Gastroesophageal sphincter (tissue), 4 donors: ENCODE measurements around the gene PELI1. TPM values are rescaled to one million over a fixed set of nuclear protein-coding genes. Genes with fewer than 3 reads are reported as not detected.
A peak's percentile ranks its signal among the peaks of the same experiment; 100 is the strongest.

Source experiments
- ATAC-seq: fragments of 150-250 bp; one replicate; pipeline ENCODE4 v1.9.1; 2016; ENCODE audit warnings: mild to moderate bottlenecking, moderate library complexity
- H3K27ac ChIP-seq, 4 donors: fragments of 200-600 bp; sonication (generic) in 3 of 4; 1 replicate in 3 of 4; 2 replicates in 1 of 4; pipeline ENCODE4 v1.5.1; 2016 to 2019
- H3K27me3 ChIP-seq: fragments of 200-600 bp; sonication (generic); one replicate; pipeline ENCODE4 v1.5.1; 2019
- H3K36me3 ChIP-seq, 2 donors: fragments of 200-600 bp; sonication (generic); one replicate each; pipeline ENCODE4 v1.5.1; 2019; ENCODE audit warnings: control low read depth in 1 of 2
- H3K4me1 ChIP-seq, 3 donors: fragments of 200-600 bp; sonication (generic); 1 replicate in 2 of 3; 2 replicates in 1 of 3; pipeline ENCODE4 v1.5.1; 2016 to 2019; ENCODE audit warnings: control low read depth in 2 of 3
- H3K4me3 ChIP-seq, 2 donors: fragments of 200-600 bp; sonication (generic); one replicate each; pipeline ENCODE4 v1.5.1; 2019; ENCODE audit warnings: mild to moderate bottlenecking in 1 of 2, moderate library complexity in 1 of 2
- H3K9me3 ChIP-seq, 3 donors: fragments of 200-600 bp; sonication (generic); one replicate each; pipeline ENCODE4 v1.5.1; 2017 to 2019; ENCODE audit warnings: control low read depth in 2 of 3
- CTCF ChIP-seq, 4 experiments: fragments of 200-600 bp in 2 of 4; fragments of 450-650 bp in 2 of 4; sonication (generic) in 1 of 4; IDR thresholded peaks; one replicate each; pipeline ENCODE4 v1.5.1; 2017 to 2019; ENCODE audit warnings: antibody characterized with exemption in 4 of 4, mild to moderate bottlenecking in 2 of 4, moderate library complexity in 2 of 4
- EP300 ChIP-seq: sonication (generic); formaldehyde crosslinking; IDR thresholded peaks from one replicate; pipeline ENCODE4 v1.6.1; 2017; ENCODE audit warnings: antibody characterized with exemption, mild to moderate bottlenecking
- POLR2A ChIP-seq, 2 donors: fragments of 450-650 bp; IDR thresholded peaks; one replicate each; pipeline ENCODE4 v1.6.1; 2017; ENCODE audit warnings: antibody characterized with exemption in 2 of 2, mild to moderate bottlenecking in 2 of 2, moderate library complexity in 1 of 2
- POLR2AphosphoS5 ChIP-seq: sonication (generic); formaldehyde crosslinking; IDR thresholded peaks from one replicate; pipeline ENCODE4 v1.6.1; 2017; ENCODE audit warnings: antibody characterized with exemption
- WGBS, 2 donors: methylation state at CpG; one replicate each; pipeline ENCODE4 v1.1.5; 2018; ENCODE audit warnings: low coverage in 1 of 2; 5-methylcytosine and 5-hydroxymethylcytosine counted together
- total RNA-seq, 4 donors: library from RNA; depleted of rRNA; stranded (reverse); fragments of >200 nt; gene quantifications; one replicate each; pipeline ENCODE4 v1.1.0, GENCODE V29; 2016

The PELI1 gene
- total RNA-seq, 4 donors from 2014 or later: 13.1 to 22.4 (median 20.5) TPM

GRCh38 chr2:64162516-64162915 lies 18.3 kb upstream of the PELI1 start:
- no peaks in the 10 kb centered on the region for H3K36me3 ChIP-seq
- ATAC-seq: no peak
- no peaks in the 10 kb centered on the region for H3K27me3 ChIP-seq
- no peak overlapping the region for H3K4me3 ChIP-seq
- no peaks in the 10 kb centered on the region for H3K9me3 ChIP-seq
- H3K4me1 ChIP-seq: peaks cover 0 to 5% (median 0%) of the 10 kb centered on the region in 3 donors
- no peak overlapping the region for H3K27ac ChIP-seq
- 86 to 88% methylated on average over 1 of the region's 1 CpG for WGBS, 2 donors
- TF ChIP-seq POLR2AphosphoS5 (no peak), CTCF (IDR thresholded peaks at IDR 0.05) (no peak), POLR2A (IDR thresholded peaks at IDR 0.05) (no peak), EP300 (no peak)

GRCh38 chr2:64157792-64158191 lies 13.6 kb upstream of the PELI1 start:
- H3K27ac ChIP-seq: no peak overlapping the region
- H3K4me3 ChIP-seq: no peak overlapping the region
- no peaks in the 10 kb centered on the region for H3K36me3 ChIP-seq
- H3K9me3 ChIP-seq: no peaks in the 10 kb centered on the region
- H3K4me1 ChIP-seq: peaks cover 0 to 6% (median 0%) of the 10 kb centered on the region in 3 donors
- H3K27me3 ChIP-seq: no peaks in the 10 kb centered on the region
- peak; percentile 43 for ATAC-seq
- TF ChIP-seq POLR2AphosphoS5 (peak; percentile 71), EP300 (no peak), CTCF (IDR thresholded peaks at IDR 0.05) (no peak)

DNA sequence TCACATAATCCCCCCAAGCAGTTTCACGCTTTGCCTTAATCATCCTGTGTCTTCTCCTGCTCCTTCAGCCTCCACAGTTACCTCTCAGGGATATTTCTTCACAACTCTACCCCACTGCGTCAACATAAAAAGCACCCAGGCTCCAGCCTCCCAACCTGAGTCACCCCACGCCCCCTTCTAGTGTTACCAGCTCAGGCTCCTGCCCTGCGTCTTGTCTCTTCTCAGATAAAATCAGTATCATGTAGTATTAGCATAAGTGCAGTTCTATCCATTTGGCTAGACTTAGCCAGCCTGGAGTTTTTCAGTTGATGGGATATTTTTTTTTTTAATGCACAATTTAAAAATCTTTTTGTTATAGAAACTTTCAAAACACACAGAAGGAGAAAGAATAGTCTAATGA lies 9.6 kb upstream of the PELI1 start:
- TF ChIP-seq POLR2A (IDR thresholded peaks at IDR 0.05) (no peak), EP300 (no peak)
- 74 to 83% methylated on average over 4 of the region's 4 CpGs for WGBS, 2 donors
- Histone ChIP-seq H3K4me1 (peaks cover 0 to 6% (median 0%) of the 10 kb centered on the region in 3 donors), H3K27ac (no peak overlapping the region), H3K36me3 (no peaks in the 10 kb centered on the region), H3K27me3 (no peaks in the 10 kb centered on the region), H3K9me3 (no peaks in the 10 kb centered on the region), H3K4me3 (no peak overlapping the region)
- ATAC-seq: no peak

DNA sequence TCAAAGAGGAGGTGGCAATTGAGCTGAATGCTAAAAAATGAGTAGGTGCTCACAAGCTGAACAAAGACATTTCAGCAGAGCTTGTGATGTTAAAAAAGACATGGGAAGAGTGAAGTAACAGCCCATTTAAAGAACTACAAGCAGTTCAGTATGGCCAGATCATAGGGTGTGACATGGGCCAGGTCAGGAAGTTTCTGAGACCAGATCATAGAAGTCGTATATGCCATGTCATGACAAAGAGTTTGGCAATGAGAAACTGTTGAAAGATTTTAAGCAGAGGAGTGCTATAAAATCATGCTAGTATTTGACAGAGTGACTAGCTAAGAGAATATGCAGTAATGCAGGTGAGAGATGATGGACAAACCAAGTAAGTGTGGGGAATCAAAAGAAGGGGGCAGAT lies 7.3 kb upstream of the PELI1 start:
- TF ChIP-seq CTCF (IDR thresholded peaks at IDR 0.05): no peak
- no peak for TF ChIP-seq POLR2AphosphoS5
- no peak for TF ChIP-seq EP300
- TF ChIP-seq POLR2A (IDR thresholded peaks at IDR 0.05): no peak
- Histone ChIP-seq H3K4me3 (no peak overlapping the region), H3K4me1 (no peaks in the 10 kb centered on the region), H3K36me3 (no peaks in the 10 kb centered on the region), H3K9me3 (no peaks in the 10 kb centered on the region), H3K27me3 (no peaks in the 10 kb centered on the region), H3K27ac (no peak overlapping the region)
- ATAC-seq: no peak
- 50 to 55% methylated on average over 1 of the region's 1 CpG for WGBS, 2 donors

GRCh38 chr2:64145714-64146113 lies 1.5 kb upstream of the PELI1 start:
- H3K36me3 ChIP-seq: no peaks in the 10 kb centered on the region
- no peak overlapping the region for H3K27ac ChIP-seq
- H3K27me3 ChIP-seq: no peaks in the 10 kb centered on the region
- 50 to 64% methylated on average over 1 of the region's 1 CpG for WGBS, 2 donors
- no peaks in the 10 kb centered on the region for H3K9me3 ChIP-seq
- H3K4me1 ChIP-seq: peaks cover 3 to 19% (median 8%) of the 10 kb centered on the region in 3 donors
- no peak for TF ChIP-seq POLR2A (IDR thresholded peaks at IDR 0.05)
- no peak for TF ChIP-seq EP300
- no peak for TF ChIP-seq CTCF (IDR thresholded peaks at IDR 0.05)
- TF ChIP-seq POLR2AphosphoS5: no peak
- no peak overlapping the region for H3K4me3 ChIP-seq
- ATAC-seq: no peak
